ENCODE measurements around the gene E2F2.

E2F2 gene

GRCh38 chr1:23462766-23463165 lies 68.3 kb downstream of the E2F2 start:
- no peak for DNase-seq (ENCODE audit: low read depth in 3 of 3)

- DNase-seq (ENCODE audit: low read depth in 3 of 3), result no peak
These were observed 70.0 kb downstream of the E2F2 start for GRCh38 chr1:23461050-23461449.

GRCh38 chr1:23460519-23460918 lies 70.5 kb downstream of the E2F2 start:
- DNase-seq (ENCODE audit: low read depth in 3 of 3), result no peak

GRCh38 chr1:23459338-23459757 lies 71.7 kb downstream of the E2F2 start:
- no peak for DNase-seq (ENCODE audit: low read depth in 3 of 3)

All from stimulated activated CD4-positive, alpha-beta T cell treated with anti-CD3 and anti-CD28 coated beads, TNF-alpha, amount 100 ng/mL, for 24 hours (primary cell).